ENCODE data around the gene KRT9.

DNA sequence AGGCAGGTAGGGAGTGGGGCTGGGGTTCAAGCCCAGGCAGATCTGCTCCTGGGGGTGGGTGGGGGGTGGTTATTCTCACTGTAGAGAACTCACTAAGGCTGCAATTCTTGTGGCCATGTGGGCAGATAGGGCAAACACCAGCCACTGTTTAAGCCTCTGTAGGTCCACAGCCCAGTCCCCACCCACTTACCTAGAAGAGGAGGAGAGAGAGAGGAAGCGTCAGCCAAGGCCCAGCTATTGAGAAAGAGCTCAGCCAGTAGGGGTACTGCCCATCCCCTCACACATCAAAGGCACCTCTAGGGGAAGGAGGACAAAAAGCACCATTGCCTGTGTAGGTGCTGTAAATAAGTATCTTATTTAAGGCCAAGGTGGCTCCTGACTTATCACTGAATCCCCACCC is 27.8 kb upstream of the KRT9 start:
- no peak for TF ChIP-seq POLR2AphosphoS5 (IDR thresholded peaks at IDR 0.05)
- no peak for TF ChIP-seq CTCF (IDR thresholded peaks at IDR 0.05)

Data from prostate gland (tissue), 2 donors.